ENCODE measurements around the gene AGXT.

DNA sequence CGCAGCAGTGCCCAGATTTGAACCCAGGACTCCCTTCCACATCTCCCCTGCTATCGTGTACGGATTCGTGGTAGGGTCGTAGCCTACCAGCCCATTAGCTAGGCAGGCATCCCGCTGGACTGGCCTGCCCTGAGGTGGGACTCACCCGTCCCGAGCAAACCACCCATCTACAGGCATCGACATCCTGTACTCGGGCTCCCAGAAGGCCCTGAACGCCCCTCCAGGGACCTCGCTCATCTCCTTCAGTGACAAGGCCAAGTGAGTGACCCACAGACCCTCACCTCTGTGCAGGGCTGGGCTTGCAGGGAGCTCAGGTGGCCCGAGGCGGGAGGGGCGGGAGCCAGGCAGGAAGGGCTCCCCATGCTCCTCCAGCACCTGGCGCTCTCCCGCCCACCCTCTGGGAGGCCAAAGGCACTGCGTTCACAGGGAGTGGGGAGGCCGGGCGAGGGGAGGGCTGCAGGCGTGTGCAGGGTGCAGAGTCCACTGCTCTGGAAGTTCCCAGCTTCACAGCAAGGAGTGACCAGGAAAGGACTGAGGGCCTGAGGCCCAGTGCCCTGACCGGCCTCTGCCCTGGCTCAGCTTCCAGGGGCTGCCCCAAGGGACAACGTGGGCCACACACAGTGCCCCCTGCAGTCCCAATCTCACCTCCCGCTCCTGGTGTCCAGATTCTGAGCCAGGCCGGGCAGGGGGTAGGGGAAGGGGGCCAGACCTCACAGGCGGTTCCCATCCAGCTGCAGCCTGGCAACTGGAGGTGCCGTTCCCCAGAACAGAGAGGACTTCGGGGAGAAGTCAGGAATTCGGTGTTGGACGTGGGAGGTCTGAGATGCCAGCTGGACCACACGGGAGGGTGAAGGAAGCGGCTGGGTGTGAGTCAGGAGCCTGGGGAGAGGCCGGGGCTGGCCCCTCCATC, 5.4 kb downstream of the AGXT start:
- TF ChIP-seq ZNF274 (IDR thresholded peaks at IDR 0.05; ENCODE audit: borderline replicate concordance, extremely low read depth, low read length) (no peak), POLR2A (IDR thresholded peaks at IDR 0.05; ENCODE audit: control extremely low read depth in 1 of 2, low read depth in 2 of 2, low read length in 2 of 2) (no peak), POU5F1 (IDR thresholded peaks at IDR 0.05; ENCODE audit: low read depth, low read length) (no peak)
- TF ChIP-seq, protein P1, sequence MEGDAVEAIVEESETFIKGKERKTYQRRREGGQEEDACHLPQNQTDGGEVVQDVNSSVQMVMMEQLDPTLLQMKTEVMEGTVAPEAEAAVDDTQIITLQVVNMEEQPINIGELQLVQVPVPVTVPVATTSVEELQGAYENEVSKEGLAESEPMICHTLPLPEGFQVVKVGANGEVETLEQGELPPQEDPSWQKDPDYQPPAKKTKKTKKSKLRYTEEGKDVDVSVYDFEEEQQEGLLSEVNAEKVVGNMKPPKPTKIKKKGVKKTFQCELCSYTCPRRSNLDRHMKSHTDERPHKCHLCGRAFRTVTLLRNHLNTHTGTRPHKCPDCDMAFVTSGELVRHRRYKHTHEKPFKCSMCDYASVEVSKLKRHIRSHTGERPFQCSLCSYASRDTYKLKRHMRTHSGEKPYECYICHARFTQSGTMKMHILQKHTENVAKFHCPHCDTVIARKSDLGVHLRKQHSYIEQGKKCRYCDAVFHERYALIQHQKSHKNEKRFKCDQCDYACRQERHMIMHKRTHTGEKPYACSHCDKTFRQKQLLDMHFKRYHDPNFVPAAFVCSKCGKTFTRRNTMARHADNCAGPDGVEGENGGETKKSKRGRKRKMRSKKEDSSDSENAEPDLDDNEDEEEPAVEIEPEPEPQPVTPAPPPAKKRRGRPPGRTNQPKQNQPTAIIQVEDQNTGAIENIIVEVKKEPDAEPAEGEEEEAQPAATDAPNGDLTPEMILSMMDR (IDR thresholded peaks at IDR 0.05; ENCODE audit: control extremely low read depth in 1 of 3, insufficient read depth in 1 of 3, low read depth in 1 of 3, low read length in 3 of 3), result peak in 1 of 3 experiments; percentile 19; a peak in 1 of 4 replicates

All from H1 (cell line).